ENCODE results near the gene KHK.
A peak's percentile ranks its signal among the peaks of the same experiment; 100 is the strongest.

Gene KHK

DNA sequence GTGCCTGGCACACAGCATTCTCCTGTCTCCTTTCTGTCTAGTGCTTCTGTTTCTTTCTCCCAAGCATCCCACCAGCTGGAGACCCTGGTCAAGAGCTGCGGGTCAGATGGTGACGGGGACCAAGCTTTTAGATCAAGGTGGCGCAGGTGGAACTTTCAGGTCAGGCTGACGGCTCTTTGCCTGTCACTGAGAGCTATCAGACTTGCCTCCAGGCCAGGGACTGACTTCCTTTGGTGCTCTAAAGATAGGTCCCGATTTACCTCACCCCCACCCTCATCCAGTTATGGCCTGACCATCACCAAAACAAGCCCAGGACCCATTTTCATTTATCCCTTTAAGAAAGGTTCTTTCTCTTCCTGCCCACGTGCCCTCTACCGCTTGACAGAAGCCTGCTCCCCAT is 9.3 kb upstream of the KHK start:
- no peak for TF ChIP-seq CTCF (IDR thresholded peaks at IDR 0.05; ENCODE audit: low read depth, low read length, missing control alignments)
- Histone ChIP-seq H3K4me3 (ENCODE audit: low read depth, low read length) (no peak overlapping the region), H3K36me3 (replicated peaks) (no peaks in the 10 kb centered on the region), H3K27ac (no peak overlapping the region), H3K27me3 (replicated peaks) (no peaks in the 10 kb centered on the region)
- no peak for DNase-seq
- in situ Hi-C loops (cut with HindIII; ENCODE audit: low pct_ligation_motif_present, low sequenced_read_pairs) = no loop called here

DNA sequence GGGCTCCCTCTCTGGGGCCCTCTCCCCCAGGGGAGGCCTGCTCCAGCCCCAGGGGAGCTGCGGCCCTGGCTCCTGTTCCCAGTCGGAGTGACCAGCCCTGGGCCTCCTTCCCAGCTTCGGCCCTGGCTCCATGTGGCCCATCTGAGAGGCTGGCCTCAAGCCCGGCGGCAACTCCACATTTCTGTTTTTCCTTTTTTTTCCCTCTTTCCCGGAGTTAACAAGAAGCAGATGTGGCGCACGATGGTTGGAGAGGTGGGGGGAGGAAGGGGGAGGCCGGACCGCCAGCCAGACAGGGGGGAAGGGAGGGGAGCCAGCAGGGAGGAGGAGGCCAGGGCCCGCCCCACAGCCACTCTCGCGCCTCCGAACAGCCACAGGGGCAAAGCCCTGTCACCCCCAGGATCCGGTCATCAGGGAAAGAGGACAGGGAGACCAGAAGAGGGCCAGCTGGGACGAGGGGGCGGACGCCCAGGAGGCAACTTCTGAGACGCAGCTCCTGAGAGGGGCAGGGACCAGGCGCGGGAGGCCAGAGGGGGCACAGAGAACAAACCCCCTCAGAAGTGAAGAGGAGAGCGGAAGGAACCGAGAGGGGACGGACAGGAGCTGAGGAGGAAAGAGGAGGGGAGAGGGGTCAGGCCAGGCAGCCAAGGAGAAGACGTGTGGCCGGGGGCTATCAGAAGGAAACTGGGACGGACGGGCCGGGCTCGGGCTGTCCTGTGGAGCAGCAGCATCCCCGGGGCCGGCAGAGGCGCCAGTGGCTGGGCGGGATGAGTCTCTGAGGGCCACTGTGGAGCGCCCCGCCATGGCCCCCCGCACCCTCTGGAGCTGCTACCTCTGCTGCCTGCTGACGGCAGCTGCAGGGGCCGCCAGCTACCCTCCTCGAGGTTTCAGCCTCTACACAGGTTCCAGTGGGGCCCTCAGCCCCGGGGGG is 8.0 kb upstream of the KHK start, which contains the start of gene EMILIN1:
Gene EMILIN1 (plus strand): TSS at position 349 of the 928 bp plus-strand sequence. CDS start 451 bp downstream, at position 800.
- in situ Hi-C loops (cut with HindIII; ENCODE audit: low pct_ligation_motif_present, low sequenced_read_pairs) = no loop called here
- DNase-seq = peak; percentile 69
- Histone ChIP-seq H3K4me3 (ENCODE audit: low read depth, low read length) (peak within 1 kb of the TSS; percentile 73), H3K27me3 (replicated peaks) (no peaks in the 10 kb centered on the region), H3K27ac (peak within 1 kb of the TSS; percentile 42), H3K36me3 (replicated peaks) (peaks cover 3% of the 10 kb centered on the region)
- TF ChIP-seq CTCF (IDR thresholded peaks at IDR 0.05; ENCODE audit: low read depth, low read length, missing control alignments) = peak; percentile 27

GRCh38 chr2:27079233-27080139 is 7.1 kb upstream of the KHK start:
- Histone ChIP-seq H3K27me3 (replicated peaks) (no peaks in the 10 kb centered on the region), H3K36me3 (replicated peaks) (peaks cover 3% of the 10 kb centered on the region), H3K27ac (peak overlapping the region; percentile 42), H3K4me3 (ENCODE audit: low read depth, low read length) (peak overlapping the region; percentile 73)
- in situ Hi-C loops (cut with HindIII; ENCODE audit: low pct_ligation_motif_present, low sequenced_read_pairs) = no loop called here
- no peak for TF ChIP-seq CTCF (IDR thresholded peaks at IDR 0.05; ENCODE audit: low read depth, low read length, missing control alignments)
- no peak for DNase-seq

GRCh38 chr2:27080140-27080469 is 6.5 kb upstream of the KHK start:
- Histone ChIP-seq H3K36me3 (replicated peaks) (peaks cover 3% of the 10 kb centered on the region), H3K27me3 (replicated peaks) (no peaks in the 10 kb centered on the region), H3K27ac (no peak overlapping the region), H3K4me3 (ENCODE audit: low read depth, low read length) (peak overlapping the region; percentile 73)
- no peak for DNase-seq
- no peak for TF ChIP-seq CTCF (IDR thresholded peaks at IDR 0.05; ENCODE audit: low read depth, low read length, missing control alignments)
- in situ Hi-C loops (cut with HindIII; ENCODE audit: low pct_ligation_motif_present, low sequenced_read_pairs) = no loop called here

DNA sequence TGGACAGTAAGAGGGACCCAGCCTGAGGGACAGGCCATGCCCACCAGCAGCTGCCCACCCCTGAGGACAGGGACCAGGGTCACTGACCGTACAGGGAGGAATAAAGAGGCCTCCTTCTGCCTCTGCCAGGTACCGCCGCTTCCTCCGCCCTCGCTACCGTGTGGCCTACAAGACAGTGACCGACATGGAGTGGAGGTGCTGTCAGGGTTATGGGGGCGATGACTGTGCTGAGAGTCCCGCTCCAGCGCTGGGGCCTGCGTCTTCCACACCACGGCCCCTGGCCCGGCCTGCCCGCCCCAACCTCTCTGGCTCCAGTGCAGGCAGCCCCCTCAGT is 6.0 kb upstream of the KHK start:
- Histone ChIP-seq H3K36me3 (replicated peaks) (peaks cover 3% of the 10 kb centered on the region), H3K4me3 (ENCODE audit: low read depth, low read length) (peak overlapping the region; percentile 73), H3K27ac (no peak overlapping the region), H3K27me3 (replicated peaks) (no peaks in the 10 kb centered on the region)
- DNase-seq = no peak
- in situ Hi-C loops (cut with HindIII; ENCODE audit: low pct_ligation_motif_present, low sequenced_read_pairs) = no loop called here
- no peak for TF ChIP-seq CTCF (IDR thresholded peaks at IDR 0.05; ENCODE audit: low read depth, low read length, missing control alignments)

Measured in brain microvascular endothelial cell (primary cell).